Naive thymus-derived CD4-positive, alpha-beta T cell (primary cell): ENCODE results near the gene E4F1. TPM values are rescaled to one million over a fixed set of nuclear protein-coding genes. Genes with fewer than 3 reads are reported as not detected.

Experiments
- ATAC-seq: fragments of 150-1000 bp; cut with Tn5 transposase; 2 replicates; pipeline ENCODE4 v1.10.0; 2021; ENCODE audit warnings: mild to moderate bottlenecking, moderate library complexity
- CTCF ChIA-PET: fragments of 350-600 bp; sonication (Branson Sonifier 250); formaldehyde crosslinking; loops from one replicate; lab custom pipeline; 2021; ENCODE audit warnings: antibody characterized with exemption; lab: Charles Lee
- POLR2A ChIA-PET: fragments of 350-600 bp; sonication (Branson Sonifier 250); formaldehyde crosslinking; loops from one replicate; lab custom pipeline; 2021; ENCODE audit warnings: antibody characterized with exemption, inconsistent platforms; lab: Charles Lee
- DNase-seq, 9 donors: peaks; one replicate each; pipeline versions ENCODE4 v3.0.0 to v3.0.0-alpha.2; 2020 to 2022; ENCODE audit warnings: mixed read lengths in 1 of 9
- H3K27ac ChIP-seq: one replicate; pipeline ENCODE4 v1.7.0; 2013; ENCODE audit warnings: mild to moderate bottlenecking, low read depth, low read length, moderate library complexity
- H3K27me3 ChIP-seq, 2 donors: one replicate each; pipeline ENCODE4 v1.7.0; 2013; ENCODE audit warnings: low read length in 2 of 2, mild to moderate bottlenecking in 2 of 2, moderate library complexity in 2 of 2; ENCODE audit not compliant: control insufficient read depth in 2 of 2, insufficient read depth in 2 of 2
- H3K36me3 ChIP-seq, 3 experiments: 1 replicate in 2 of 3; 2 replicates in 1 of 3; pipeline ENCODE4 v1.7.0; 2013; ENCODE audit warnings: low read length in 3 of 3, mild to moderate bottlenecking in 3 of 3, moderate library complexity in 1 of 3; ENCODE audit not compliant: insufficient read depth in 3 of 3, control insufficient read depth in 2 of 3
- H3K4me1 ChIP-seq, 2 donors: one replicate each; pipeline ENCODE4 v1.7.0; 2013; ENCODE audit warnings: low read length in 2 of 2, mild to moderate bottlenecking in 2 of 2, moderate library complexity in 1 of 2; ENCODE audit not compliant: control insufficient read depth in 2 of 2, insufficient read depth in 2 of 2
- H3K4me3 ChIP-seq: 2 replicates; pipeline ENCODE4 v1.7.0; 2013; ENCODE audit warnings: mild to moderate bottlenecking, low read length
- H3K9me3 ChIP-seq, 3 experiments: 1 replicate in 2 of 3; 2 replicates in 1 of 3; pipeline ENCODE4 v1.7.0; 2013; ENCODE audit warnings: low read length in 3 of 3; ENCODE audit not compliant: control insufficient read depth in 2 of 3
- H3K27ac Mint-ChIP-seq, 9 donors: one replicate each; pipeline ENCODE4 v1.8.0; 2020 to 2022; ENCODE audit warnings: mixed read lengths in 9 of 9, mild to moderate bottlenecking in 8 of 9, moderate library complexity in 5 of 9, inconsistent platforms in 2 of 9
- H3K27me3 Mint-ChIP-seq, 5 donors: one replicate each; pipeline ENCODE4 v1.8.0; 2021 to 2022; ENCODE audit warnings: mixed read lengths in 5 of 5, mild to moderate bottlenecking in 1 of 5
- H3K36me3 Mint-ChIP-seq, 5 donors: one replicate each; pipeline ENCODE4 v1.8.0; 2020 to 2022; ENCODE audit warnings: mixed read lengths in 5 of 5, mild to moderate bottlenecking in 3 of 5, inconsistent platforms in 1 of 5
- H3K4me1 Mint-ChIP-seq, 7 donors: one replicate each; pipeline ENCODE4 v1.8.0; 2020 to 2022; ENCODE audit warnings: mixed read lengths in 7 of 7, mild to moderate bottlenecking in 3 of 7, inconsistent platforms in 1 of 7
- H3K4me3 Mint-ChIP-seq, 10 donors: one replicate each; pipeline ENCODE4 v1.8.0; 2020 to 2022; ENCODE audit warnings: mild to moderate bottlenecking in 10 of 10, mixed read lengths in 10 of 10, moderate library complexity in 6 of 10, inconsistent platforms in 2 of 10
- H3K9me3 Mint-ChIP-seq, 11 donors: one replicate each; pipeline ENCODE4 v1.8.0; 2020 to 2022; ENCODE audit warnings: mixed read lengths in 11 of 11, mild to moderate bottlenecking in 4 of 11, inconsistent platforms in 1 of 11, moderate library complexity in 1 of 11
- intact Hi-C, 2 donors: fragments of 100-400 bp; cut with micrococcal nuclease; formaldehyde crosslinking; loops; one replicate each; pipeline ENCODE4 v1.15.1; 2023
- polyA plus RNA-seq, 2 donors: library from polyadenylated mRNA; unstranded; fragments of 300-500 nt; fragmentation: Illumina TruSeq; gene quantifications; one replicate each; pipeline ENCODE4 v1.2.3, GENCODE V29; 2021
- total RNA-seq, 6 experiments: library from RNA in 5 of 6; stranded (reverse) in 5 of 6; gene quantifications; 1 replicate in 5 of 6; 2 replicates in 1 of 6; pipeline ENCODE4 v1.2.3 and lab custom pipeline; 2021 to 2026

E4F1 gene
- total and polyA plus RNA-seq, 7 experiments from 2014 or later = 12.6 to 45.6 (median 33.6) TPM

DNA sequence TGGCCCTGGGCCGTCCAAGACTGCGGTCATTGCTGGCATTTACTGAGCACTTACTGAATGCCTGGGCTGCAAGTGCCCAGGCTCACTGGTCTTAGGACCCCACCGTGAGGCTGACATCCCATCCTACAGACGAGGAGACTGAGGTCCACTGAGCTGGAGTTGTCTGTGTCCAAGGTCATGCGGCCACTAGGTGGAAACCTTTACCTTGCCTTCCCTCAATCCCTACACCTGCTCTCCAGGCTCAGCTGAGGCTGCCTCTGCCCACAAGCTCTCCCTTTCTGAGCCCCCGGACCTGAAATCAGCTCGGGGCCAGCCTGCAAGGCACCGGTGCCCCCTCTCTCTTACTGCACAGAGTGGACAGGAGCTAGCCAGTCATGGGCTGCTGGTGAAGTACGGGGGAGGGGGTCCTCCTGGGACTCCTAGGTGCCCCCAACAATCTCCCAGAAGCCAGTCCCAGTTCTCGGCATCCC is 28.5 kb upstream of the E4F1 start:
- Mint-ChIP-seq H3K4me1 (peaks cover 0 to 6% (median 4%) of the 10 kb centered on the region in 7 donors), H3K27me3 (peaks cover 14 to 38% (median 16%) of the 10 kb centered on the region in 5 donors), H3K27ac (peak overlapping the region in 1 of 9 donors; percentile 28), H3K36me3 (no peaks in the 10 kb centered on the region), H3K9me3 (no peaks in the 10 kb centered on the region), H3K4me3 (peak overlapping the region in 8 of 10 donors; percentile 34 to 79 (median 50))
- H3K27me3 ChIP-seq = peaks cover 6 to 11% of the 10 kb centered on the region in 2 donors
- ChIA-PET POLR2A (interaction anchor here (0.7 to 2.4 kb wide), 10 partner anchors 8 to 319 kb away, joined by 3 to 9 read pairs (median 4); partner anchors contain the start of genes ATP6V0C, CCNF, ECI1 and MLST8), CTCF (interaction anchor here (0.6 to 3.7 kb wide), 13 partner anchors 8 to 351 kb away, joined by 3 to 32 read pairs (median 3); partner anchors contain the start of genes ABCA3 and ECI1)
- H3K4me1 ChIP-seq = peaks cover 0 to 8% of the 10 kb centered on the region in 2 donors
- ATAC-seq = peak; percentile 73
- no peaks in the 10 kb centered on the region for H3K9me3 ChIP-seq
- intact Hi-C loops = loop anchor here (1.0 kb wide), 6 partner anchors 10 to 306 kb away; partner anchors contain the start of genes ABCA3 (in 2 of the 2), ECI1 (in 1 of the 2) and MLST8 (in 1 of the 2)
- no peak overlapping the region for H3K27ac ChIP-seq
- H3K4me3 ChIP-seq = no peak overlapping the region
- peak in 7 of 9 donors; percentile 41 to 63 (median 55) for DNase-seq
- no peaks in the 10 kb centered on the region for H3K36me3 ChIP-seq

- Mint-ChIP-seq H3K36me3 (no peaks in the 10 kb centered on the region), H3K9me3 (no peaks in the 10 kb centered on the region), H3K4me3 (peak overlapping the region in 6 of 10 donors; percentile 26 to 79 (median 49)), H3K27ac (no peak overlapping the region), H3K4me1 (peaks cover 0 to 6% (median 4%) of the 10 kb centered on the region in 7 donors), H3K27me3 (peaks cover 14 to 42% (median 16%) of the 10 kb centered on the region in 5 donors)
- CTCF ChIA-PET = interaction anchor here (0.6 to 3.7 kb wide), 9 partner anchors 8 to 306 kb away, joined by 3 to 32 read pairs (median 4); partner anchors contain the start of gene ECI1
- peaks cover 0 to 8% of the 10 kb centered on the region in 2 donors for H3K4me1 ChIP-seq
- ATAC-seq (peak; percentile 6), DNase-seq (no peak)
- H3K27ac ChIP-seq = no peak overlapping the region
- H3K27me3 ChIP-seq = peaks cover 6 to 11% of the 10 kb centered on the region in 2 donors
- no peak overlapping the region for H3K4me3 ChIP-seq
- POLR2A ChIA-PET = interaction anchor here (0.5 to 2.4 kb wide), 11 partner anchors 8 to 318 kb away, joined by 3 to 9 read pairs (median 5); partner anchors contain the start of genes ATP6V0C, CCNF, ECI1 and MLST8
- intact Hi-C loops = loop anchor here (1.0 kb wide), 6 partner anchors 10 to 306 kb away; partner anchors contain the start of genes ABCA3 (in 2 of the 2), ECI1 (in 1 of the 2) and MLST8 (in 1 of the 2)
- no peaks in the 10 kb centered on the region for H3K36me3 ChIP-seq
- H3K9me3 ChIP-seq = no peaks in the 10 kb centered on the region
Observed at GRCh38 chr16:2195322-2196161, 27.8 kb upstream of the E4F1 start.

DNA sequence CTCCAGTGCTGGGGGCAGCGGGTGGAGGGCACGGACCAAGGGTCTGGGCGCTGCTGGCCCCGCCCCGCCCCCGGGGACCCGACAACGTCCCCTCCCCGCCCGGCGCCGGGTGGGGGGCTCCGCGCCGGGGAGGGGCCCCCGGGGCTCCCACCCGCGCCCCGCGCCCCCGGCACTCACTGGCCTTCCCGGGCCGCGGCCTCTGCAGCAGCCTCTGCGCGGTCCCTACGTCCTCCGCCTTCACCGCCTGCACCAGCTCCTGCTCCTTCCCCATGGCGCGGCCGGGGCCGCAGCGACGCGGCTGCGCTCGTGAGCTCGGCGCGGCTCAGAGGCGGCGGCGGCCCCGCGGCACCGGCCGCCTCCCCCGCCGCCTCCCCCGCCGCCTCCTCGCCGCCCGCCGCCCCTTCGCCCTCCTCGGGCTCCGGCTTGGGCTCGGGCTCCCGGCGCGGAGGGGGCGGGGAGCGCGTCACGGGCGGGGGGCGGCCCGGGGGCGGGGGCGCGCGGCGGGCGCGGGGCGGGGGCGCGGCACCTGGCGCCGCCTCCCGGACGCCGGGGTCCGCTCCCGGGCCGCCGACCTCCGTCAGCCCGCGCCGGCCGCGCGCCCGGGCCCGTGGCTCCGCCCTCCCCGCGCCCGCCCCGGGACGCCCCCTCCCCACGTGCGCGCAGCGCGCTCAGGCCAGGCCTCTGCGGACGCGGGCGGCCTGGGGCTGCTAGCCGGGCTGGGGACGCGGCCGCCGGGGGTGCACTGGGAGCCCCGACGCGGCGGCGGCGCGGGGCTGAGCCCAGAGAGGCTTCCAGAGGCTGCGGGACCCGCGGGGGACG is 27.0 kb upstream of the E4F1 start, which contains the start of gene CASKIN1:
TSS of gene CASKIN1 (minus strand) at position 444 of the 819 bp plus-strand sequence. CDS start at position 271, 173 bp downstream.
- CTCF ChIA-PET = interaction anchor here (0.7 to 3.7 kb wide), 2 partner anchors 34 to 55 kb away, joined by 3 to 32 read pairs; partner anchors contain the start of gene ECI1
- Mint-ChIP-seq H3K36me3 (no peaks in the 10 kb centered on the region), H3K4me3 (peak within 1 kb of the TSS in 9 of 10 donors; percentile 43 to 84 (median 61)), H3K9me3 (no peaks in the 10 kb centered on the region), H3K27me3 (peaks cover 14 to 45% (median 16%) of the 10 kb centered on the region in 5 donors), H3K27ac (no peak within 1 kb of the TSS), H3K4me1 (peaks cover 0 to 6% (median 4%) of the 10 kb centered on the region in 7 donors)
- H3K36me3 ChIP-seq = no peaks in the 10 kb centered on the region
- peak; percentile 59 for ATAC-seq
- peak in 1 of 9 donors; percentile 56 for DNase-seq
- peaks cover 6 to 11% of the 10 kb centered on the region in 2 donors for H3K27me3 ChIP-seq
- POLR2A ChIA-PET = interaction anchor here (0.5 to 2.4 kb wide), 3 partner anchors 8 to 55 kb away, joined by 5 to 9 read pairs (median 8); partner anchors contain the start of genes ECI1 and MLST8
- H3K9me3 ChIP-seq = no peaks in the 10 kb centered on the region
- H3K27ac ChIP-seq = no peak within 1 kb of the TSS
- peaks cover 0 to 8% of the 10 kb centered on the region in 2 donors for H3K4me1 ChIP-seq
- intact Hi-C loops = no loop called here
- no peak within 1 kb of the TSS for H3K4me3 ChIP-seq

DNA sequence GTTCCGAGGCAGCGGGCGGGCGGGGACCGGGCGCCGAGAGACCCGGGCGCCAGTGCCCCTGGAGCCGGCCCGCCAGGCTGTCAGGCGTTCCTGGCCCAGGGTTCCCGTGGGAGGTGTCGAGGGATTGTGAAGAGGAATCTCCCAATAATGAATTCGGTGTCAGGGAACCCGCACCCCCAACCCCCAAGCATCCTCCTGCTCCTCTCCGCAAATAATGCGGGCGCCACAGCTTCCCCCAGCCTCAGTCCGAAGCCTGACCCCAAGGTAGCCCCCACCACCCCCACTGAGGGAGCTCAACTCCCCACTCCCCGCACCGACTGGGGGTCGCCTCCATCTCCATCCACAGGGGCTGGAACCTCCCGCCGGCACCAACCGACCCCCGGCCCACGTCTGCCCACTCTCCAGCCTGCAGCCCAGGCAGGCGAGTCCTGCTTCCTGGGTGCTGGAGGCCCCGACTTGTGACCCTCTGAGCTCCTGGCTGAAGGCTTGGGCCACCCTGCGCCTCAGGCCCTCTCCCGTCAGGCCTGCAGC is 26.3 kb upstream of the E4F1 start:
- H3K36me3 Mint-ChIP-seq = no peaks in the 10 kb centered on the region
- H3K4me1 Mint-ChIP-seq = peaks cover 0 to 6% (median 4%) of the 10 kb centered on the region in 7 donors
- peaks cover 14 to 48% (median 16%) of the 10 kb centered on the region in 5 donors for H3K27me3 Mint-ChIP-seq
- Histone ChIP-seq H3K27ac (no peak overlapping the region), H3K9me3 (no peaks in the 10 kb centered on the region), H3K4me3 (no peak overlapping the region), H3K27me3 (peaks cover 6 to 11% of the 10 kb centered on the region in 2 donors), H3K36me3 (no peaks in the 10 kb centered on the region), H3K4me1 (peaks cover 0 to 8% of the 10 kb centered on the region in 2 donors)
- intact Hi-C loops = no loop called here
- peak overlapping the region in 9 of 10 donors; percentile 43 to 84 (median 61) for H3K4me3 Mint-ChIP-seq
- CTCF ChIA-PET = interaction anchor here (1.1 kb wide), 1 partner anchor 305 kb away, joined by 5 read pairs; no protein-coding TSS in a partner anchor
- DNase-seq (no peak), ATAC-seq (no peak)
- H3K9me3 Mint-ChIP-seq = no peaks in the 10 kb centered on the region
- POLR2A ChIA-PET = no interaction called here
- H3K27ac Mint-ChIP-seq = no peak overlapping the region

DNA sequence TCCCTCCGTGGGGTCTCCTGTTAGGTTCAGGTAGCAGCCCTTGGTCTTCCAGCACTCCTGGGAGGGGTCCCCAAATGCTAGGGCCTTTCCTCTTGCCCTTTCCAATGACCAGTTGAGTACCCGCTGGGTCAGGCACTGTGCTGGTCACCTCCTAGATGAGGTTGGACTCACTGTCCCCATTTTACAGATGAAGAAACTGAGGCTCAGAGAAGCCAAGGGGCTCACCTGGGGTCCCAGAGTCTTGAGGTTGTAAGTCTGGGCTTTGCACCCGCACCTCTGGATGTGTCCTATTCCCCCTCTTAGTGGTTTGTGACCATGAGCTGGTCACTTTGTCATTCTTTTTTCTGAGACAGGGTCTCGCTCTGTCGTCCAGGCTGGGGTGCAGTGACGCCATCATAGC is 25.6 kb upstream of the E4F1 start:
- Histone ChIP-seq H3K9me3 (no peaks in the 10 kb centered on the region), H3K27me3 (peaks cover 6 to 11% of the 10 kb centered on the region in 2 donors), H3K27ac (no peak overlapping the region), H3K4me1 (peaks cover 0 to 8% of the 10 kb centered on the region in 2 donors), H3K36me3 (no peaks in the 10 kb centered on the region), H3K4me3 (no peak overlapping the region)
- ChIA-PET POLR2A (interaction anchor here (0.7 kb wide), 1 partner anchor 26 kb away, joined by 3 read pairs; no protein-coding TSS in a partner anchor), CTCF (interaction anchor here (1.1 to 1.3 kb wide), 2 partner anchors 53 to 305 kb away, joined by 3 to 5 read pairs; partner anchors contain the start of gene ECI1)
- DNase-seq (no peak), ATAC-seq (no peak)
- Mint-ChIP-seq H3K4me1 (peaks cover 0 to 6% (median 4%) of the 10 kb centered on the region in 7 donors), H3K9me3 (no peaks in the 10 kb centered on the region), H3K4me3 (peak overlapping the region; percentile 28 to 84 (median 58)), H3K36me3 (no peaks in the 10 kb centered on the region), H3K27ac (peak overlapping the region in 2 of 9 donors; percentile 31), H3K27me3 (peaks cover 14 to 48% (median 16%) of the 10 kb centered on the region in 5 donors)
- intact Hi-C loops = no loop called here
